ENCODE measurements around the gene ADAMTSL5.
"Not testable (repeated sequence)": the region's sequence is repeated elsewhere in the genome, so short reads cannot be mapped to it uniquely, and the experiment has no call there.

ADAMTSL5 gene

GRCh38 chr19:1529430-1529816 is 16.6 kb upstream of the ADAMTSL5 start:
- DNase-seq (ENCODE audit: low spot score), result no peak

DNA sequence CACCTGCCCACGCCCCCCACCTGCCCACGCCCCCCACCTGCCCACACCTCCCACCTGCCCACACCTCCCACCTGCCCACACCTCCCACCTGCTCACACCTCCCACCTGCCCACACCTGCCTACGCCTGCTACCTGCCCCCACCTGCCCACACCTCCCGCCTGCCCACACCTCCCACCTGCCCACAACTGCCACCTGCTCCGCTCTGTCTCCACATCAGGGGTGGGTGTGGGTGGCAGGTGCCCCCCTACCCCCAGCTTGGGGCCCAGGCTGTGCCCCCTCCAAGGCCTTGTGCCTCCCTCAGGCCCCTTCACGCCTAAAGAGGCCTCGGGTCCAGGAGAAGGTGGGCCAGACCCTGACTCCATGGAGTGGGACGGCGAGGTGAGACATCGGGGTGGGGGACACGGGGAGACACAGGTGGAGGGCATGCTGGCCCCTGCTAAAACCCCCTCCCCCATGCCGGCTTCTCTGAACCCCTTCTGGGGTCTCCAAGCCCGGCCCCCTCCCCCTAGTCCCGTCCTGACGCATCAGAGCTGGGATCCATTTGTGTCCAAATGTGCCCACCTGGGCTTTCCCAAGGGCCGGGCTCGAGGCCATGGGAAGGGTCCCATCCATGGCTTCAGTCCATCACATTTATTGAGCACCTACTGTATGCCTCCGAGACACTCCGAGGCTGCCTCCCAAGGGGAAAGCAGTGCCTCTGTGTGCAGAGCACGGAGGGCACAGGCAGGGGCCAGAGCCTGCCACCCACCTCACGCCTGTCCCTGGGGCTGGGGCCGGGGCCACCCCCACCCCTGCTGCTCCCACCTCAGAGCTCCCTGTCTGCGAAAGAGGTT is 16.0 kb upstream of the ADAMTSL5 start:
- DNase-seq (ENCODE audit: low spot score), result no peak

- no peak for DNase-seq (ENCODE audit: low spot score)
These were observed 15.0 kb upstream of the ADAMTSL5 start for GRCh38 chr19:1527650-1528309.

GRCh38 chr19:1526979-1527649 is 14.3 kb upstream of the ADAMTSL5 start:
- DNase-seq (ENCODE audit: low spot score), result no peak

GRCh38 chr19:1526066-1526778 is 13.4 kb upstream of the ADAMTSL5 start:
- DNase-seq (ENCODE audit: low spot score), result no peak

DNA sequence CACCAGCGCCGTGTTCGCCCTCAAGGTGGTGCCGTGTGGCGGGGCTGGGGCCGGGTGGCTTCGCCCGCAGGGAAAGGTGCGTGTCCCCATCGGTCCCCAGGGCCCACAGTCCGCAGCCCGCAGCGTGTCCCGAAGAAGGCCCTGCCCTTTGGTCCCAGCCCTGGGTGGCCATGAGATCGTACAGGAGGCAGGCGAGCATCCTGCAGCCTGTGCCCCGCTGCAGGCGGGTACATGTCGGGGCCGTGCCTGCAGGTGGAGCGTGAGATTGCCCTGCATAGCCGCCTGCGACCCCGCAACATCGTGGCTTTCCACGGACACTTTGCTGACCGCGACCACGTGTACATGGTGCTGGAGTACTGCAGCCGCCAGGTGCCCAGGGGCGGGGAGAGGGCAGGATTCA is 12.5 kb upstream of the ADAMTSL5 start:
- no peak for DNase-seq (ENCODE audit: low spot score)

- no peak for DNase-seq (ENCODE audit: low spot score)
These were observed 12.1 kb upstream of the ADAMTSL5 start for GRCh38 chr19:1524972-1525325.

DNA sequence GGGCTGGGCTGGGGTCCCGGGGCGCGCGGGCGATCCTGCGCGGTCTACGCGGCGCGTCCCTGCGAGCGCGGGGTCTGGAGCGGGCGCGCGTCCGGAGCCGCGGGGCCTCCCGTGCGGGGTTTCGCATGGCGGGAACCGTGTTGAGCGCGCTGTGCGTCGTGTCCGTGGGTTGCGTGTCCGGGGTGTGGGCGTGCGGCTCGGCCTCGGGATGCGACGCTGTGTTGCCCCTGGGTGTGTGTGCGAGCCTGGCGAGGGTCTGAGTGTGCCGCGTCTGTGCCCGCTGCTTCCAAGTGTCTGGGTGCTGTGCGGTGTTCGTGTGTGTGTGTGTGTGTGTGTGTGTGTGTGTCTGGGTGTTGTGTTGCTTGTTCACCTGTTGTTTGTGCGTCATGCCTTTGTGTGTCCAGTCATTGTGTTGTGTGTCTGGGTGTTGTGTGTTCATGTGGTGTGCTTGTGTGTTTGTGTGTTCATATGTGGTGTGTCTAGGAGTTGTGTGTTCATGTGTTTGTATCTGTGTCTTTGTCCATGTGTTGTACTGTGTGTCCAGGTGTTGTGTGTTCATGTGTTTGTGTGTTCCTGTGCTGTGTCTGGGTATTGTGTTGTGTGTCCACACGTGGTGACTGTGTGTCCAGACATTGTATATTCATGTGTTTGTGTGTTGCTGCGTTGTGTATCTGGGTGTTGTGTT is 11.6 kb upstream of the ADAMTSL5 start:
- DNase-seq (ENCODE audit: low spot score), result no peak

DNA sequence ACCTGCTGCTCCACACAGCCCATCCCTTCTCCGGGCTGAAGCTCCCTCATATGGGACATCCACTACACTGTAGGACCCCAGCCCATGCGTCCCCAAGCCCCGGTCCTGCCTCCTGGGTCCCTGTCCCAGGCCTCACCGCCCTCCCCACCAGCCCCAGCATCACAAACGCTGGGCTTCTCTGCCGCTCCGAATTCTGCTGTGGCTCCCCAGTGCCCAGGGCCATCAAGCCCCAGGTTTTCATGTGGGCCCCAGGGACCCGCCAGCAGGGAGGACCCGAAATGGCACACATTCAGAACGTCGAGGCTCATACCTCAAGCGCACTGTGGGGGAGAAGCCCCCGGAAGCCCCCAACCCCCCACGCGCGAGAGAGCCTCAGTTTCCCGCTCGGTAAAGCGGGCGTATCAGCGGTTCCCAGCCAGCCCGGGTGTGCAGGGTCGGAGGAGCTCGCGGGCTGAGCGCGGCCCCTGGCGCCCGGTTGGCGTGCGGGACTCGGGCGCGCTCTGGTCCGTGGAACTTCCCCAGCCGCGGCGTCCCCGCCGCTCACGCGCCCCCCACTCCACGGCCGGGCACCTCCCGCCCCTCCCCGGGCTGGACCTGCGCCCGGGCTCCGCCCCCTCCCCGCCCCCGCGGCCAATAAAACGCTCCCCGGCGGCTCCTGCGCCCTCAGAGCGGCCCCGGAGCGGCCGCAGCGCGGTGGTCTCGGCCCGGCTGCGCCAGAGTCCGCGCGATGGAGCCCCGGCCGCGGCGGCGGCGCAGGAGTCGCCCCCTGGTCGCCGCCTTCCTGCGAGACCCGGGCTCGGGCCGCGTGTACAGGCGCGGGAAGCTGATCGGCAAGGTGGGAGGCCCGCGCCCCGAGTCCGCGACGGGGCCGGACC is 10.8 kb upstream of the ADAMTSL5 start, which contains the start of gene PLK5:
PLK5 (plus strand) TSS at position 666 of the 875 bp plus-strand sequence. CDS start 2,920 bp downstream, outside the sequence.
- DNase-seq (ENCODE audit: low spot score), result no peak

DNA sequence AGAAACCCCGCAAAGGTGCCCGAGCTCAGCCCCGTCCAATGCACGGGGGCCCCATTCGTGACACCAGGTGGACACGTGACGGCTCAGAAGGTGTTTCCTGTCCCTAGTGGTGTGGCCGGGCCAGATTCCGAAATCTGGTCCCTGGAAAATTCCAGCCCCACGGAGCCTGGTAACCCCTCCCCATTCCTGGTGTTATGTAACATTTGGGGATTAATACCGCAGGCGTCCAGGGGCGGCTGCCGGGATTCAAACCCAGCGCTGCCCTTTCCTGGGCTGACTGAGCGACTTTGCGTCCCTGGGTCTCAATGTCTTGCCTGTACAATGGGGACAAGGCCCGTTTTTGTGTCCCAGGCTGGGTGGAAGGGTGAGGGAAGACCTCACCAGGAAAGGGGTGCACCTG is 10.0 kb upstream of the ADAMTSL5 start:
- no peak for DNase-seq (ENCODE audit: low spot score)

DNA sequence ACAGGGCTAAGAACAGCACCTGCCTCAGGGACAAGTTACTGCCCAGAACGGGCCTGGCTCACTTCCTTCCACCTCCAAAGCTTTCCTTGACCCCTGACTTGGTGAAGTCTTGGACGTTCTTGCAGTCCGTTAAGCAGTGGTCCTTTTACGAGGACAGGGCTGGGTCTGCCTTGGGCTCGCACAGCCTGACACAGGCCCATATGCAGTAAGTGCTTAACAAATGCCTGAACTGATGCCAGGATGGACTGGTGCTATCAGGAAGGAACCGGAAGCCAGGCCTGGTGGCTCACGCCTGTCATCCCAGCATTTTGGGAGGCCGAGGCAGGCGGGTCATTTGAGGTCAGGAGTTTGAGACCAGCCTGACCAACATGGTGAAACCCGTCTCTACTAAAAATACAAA is 9.2 kb upstream of the ADAMTSL5 start:
- no peak for DNase-seq (ENCODE audit: low spot score)

DNA sequence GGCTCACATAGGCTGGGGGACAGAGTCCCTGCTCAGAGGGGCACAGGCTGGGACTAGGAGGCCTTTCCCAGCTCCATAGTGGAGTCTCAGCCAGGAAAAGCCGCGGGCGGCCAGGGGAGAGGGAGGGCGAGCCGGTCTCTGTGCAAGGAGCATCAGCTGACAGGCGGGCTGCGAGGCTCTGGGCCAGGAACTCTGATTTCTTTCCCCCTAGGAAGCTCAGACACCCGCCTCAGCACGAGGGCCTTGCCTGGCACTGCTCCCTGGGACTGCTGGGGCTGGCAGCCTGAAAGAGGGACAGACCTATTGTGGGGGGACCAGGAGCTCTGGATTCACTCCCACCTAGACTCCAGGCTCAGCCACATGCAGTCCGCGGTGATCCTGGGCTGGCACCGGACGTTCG is 8.8 kb upstream of the ADAMTSL5 start:
- no peak for DNase-seq (ENCODE audit: low spot score)

GRCh38 chr19:1520203-1520780 is 7.5 kb upstream of the ADAMTSL5 start:
- DNase-seq (ENCODE audit: low spot score), result no peak

GRCh38 chr19:1519802-1520201 is 7.0 kb upstream of the ADAMTSL5 start:
- DNase-seq (ENCODE audit: low spot score), result not testable (repeated sequence)

DNA sequence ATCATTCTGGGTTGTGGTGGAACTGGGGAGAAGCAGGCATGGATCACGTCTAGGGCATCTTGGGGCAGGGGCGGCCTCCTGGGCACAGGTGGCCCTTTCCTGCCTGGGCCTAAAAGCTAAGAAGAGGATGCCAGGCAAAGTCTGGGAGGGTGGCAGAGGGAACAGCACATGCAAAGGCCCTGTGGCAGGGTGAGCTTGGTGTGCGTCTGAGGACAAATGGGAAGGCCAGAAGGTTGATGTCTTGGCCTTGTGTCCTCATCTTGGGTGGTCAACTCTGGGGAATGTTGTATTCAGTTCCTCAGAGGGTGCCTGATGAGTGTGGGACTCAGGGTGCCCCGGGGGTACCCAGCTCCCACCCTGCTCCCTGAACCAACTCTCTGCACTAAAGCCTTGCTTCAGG is 5.7 kb upstream of the ADAMTSL5 start:
- no peak for DNase-seq (ENCODE audit: low spot score)

DNA sequence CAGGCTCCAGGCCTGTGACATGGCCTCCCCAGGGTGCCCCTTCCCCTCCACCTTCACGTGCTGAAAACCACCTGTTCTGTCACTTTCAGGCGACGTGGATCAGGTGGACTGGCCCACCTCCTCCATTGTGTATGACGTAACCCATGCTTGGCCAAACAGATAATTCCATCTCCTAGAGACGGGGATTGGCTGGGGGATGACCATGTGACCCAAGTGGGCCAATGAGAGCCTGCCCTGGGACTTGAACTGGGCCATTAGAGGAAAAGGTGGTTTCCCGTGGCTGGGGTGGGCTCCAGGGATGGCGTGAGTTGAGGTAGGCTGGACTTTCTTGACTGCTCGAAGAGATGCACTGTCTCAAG is 3.6 kb upstream of the ADAMTSL5 start:
- peak; percentile 60 for DNase-seq (ENCODE audit: low spot score)

DNA sequence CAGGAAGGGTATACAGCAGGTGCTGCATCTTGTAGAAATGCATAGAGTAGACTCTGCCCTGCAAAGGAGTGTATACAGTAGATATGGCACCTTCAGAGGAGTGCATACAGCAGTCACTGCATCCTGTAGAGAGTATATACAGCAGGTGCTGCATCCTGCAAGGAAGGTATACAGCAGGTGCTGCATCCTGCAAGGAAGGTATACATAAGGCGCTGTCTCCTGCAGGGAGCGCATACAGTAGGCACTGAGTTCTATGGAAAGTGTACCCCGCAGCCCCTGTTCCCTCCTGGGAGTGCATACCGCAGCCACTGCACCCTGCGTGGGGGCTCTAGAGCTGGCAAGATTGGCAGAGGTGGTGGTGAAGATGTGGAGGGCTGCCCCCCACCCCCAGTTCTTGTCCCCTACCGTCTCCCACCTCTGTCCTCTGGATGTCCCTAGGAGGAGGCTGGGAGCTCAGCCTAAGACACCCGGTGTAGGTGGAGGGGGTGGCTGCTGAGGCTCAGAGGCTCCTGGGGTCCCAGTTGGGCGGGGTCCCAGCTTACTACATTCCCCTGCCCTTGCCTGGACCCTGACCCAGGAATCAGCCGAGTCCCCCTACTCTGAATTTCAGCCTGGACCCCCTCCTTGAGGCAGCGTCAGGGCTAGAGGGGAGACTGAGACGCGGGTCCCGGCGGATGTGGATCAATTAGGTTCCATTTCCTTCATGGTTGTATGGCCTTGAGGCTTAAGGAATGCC is 2.3 kb upstream of the ADAMTSL5 start:
- DNase-seq (ENCODE audit: low spot score), result no peak

DNA sequence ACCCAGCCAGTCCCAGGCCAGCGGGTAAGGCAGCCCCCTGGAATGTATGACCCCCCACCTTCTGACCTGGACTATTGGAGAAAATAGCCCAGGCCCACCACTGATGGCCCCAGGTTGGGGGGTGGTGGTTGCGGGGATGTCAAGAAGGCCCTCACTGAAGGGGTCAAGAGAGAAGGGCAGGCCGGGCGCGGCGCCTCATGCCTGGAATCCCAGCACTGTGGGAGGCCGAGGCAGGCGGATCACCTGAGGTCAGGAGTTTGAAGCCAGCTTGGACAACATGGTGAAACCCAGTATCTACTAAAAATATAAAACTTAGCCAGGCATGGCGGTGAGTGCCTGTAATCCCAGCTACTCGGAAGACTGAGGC is 1.5 kb upstream of the ADAMTSL5 start:
- DNase-seq (ENCODE audit: low spot score), result no peak

GRCh38 chr19:1513499-1514294 is 878 bp upstream of the ADAMTSL5 start:
- DNase-seq (ENCODE audit: low spot score), result peak; percentile 69
